Inferior parietal cortex (tissue), 1 donor: ENCODE measurements around the gene ZDHHC8.

Experiments
- DNase-seq: peaks from one replicate; pipeline ENCODE4 v3.0.0-alpha.2; 2016; ENCODE audit errors: extremely low spot score

Gene ZDHHC8

GRCh38 chr22:20179455-20180244, 48.0 kb downstream of the ZDHHC8 start:
- no peak for DNase-seq

GRCh38 chr22:20180245-20180630, 48.6 kb downstream of the ZDHHC8 start:
- no peak for DNase-seq

- no peak for DNase-seq
Measured at GRCh38 chr22:20180640-20181039, 49.0 kb downstream of the ZDHHC8 start.

- DNase-seq: no peak
Measured at GRCh38 chr22:20181194-20181883, 49.7 kb downstream of the ZDHHC8 start.

- DNase-seq: no peak
Measured at GRCh38 chr22:20181884-20182236, 50.3 kb downstream of the ZDHHC8 start.

GRCh38 chr22:20182365-20182764, 50.8 kb downstream of the ZDHHC8 start:
- no peak for DNase-seq

GRCh38 chr22:20183101-20183500, 51.5 kb downstream of the ZDHHC8 start:
- DNase-seq: no peak

- no peak for DNase-seq
Measured at GRCh38 chr22:20183823-20184222, 52.2 kb downstream of the ZDHHC8 start.

GRCh38 chr22:20184501-20185165, 53.0 kb downstream of the ZDHHC8 start:
- DNase-seq: no peak

GRCh38 chr22:20185750-20186149, 54.1 kb downstream of the ZDHHC8 start:
- DNase-seq: no peak

GRCh38 chr22:20186183-20186870, 54.7 kb downstream of the ZDHHC8 start:
- no peak for DNase-seq

GRCh38 chr22:20186871-20187546, 55.4 kb downstream of the ZDHHC8 start:
- DNase-seq: no peak

- no peak for DNase-seq
Measured at GRCh38 chr22:20187777-20188566, 56.4 kb downstream of the ZDHHC8 start.

GRCh38 chr22:20188567-20188877, 56.9 kb downstream of the ZDHHC8 start:
- DNase-seq: no peak

GRCh38 chr22:20191000-20191515, 59.5 kb downstream of the ZDHHC8 start:
- DNase-seq: no peak

- DNase-seq: no peak
Measured at GRCh38 chr22:20191803-20192202, 60.2 kb downstream of the ZDHHC8 start.

GRCh38 chr22:20192293-20192971, 60.8 kb downstream of the ZDHHC8 start:
- no peak for DNase-seq

- no peak for DNase-seq
Measured at GRCh38 chr22:20192972-20193760, 61.6 kb downstream of the ZDHHC8 start.

GRCh38 chr22:20193761-20194494, 62.3 kb downstream of the ZDHHC8 start:
- no peak for DNase-seq
